GM18502 (cell line): Measurements from ENCODE around the gene ASTN2.
A peak's percentile ranks its signal among the peaks of the same experiment; 100 is the strongest.
"Not testable (repeated sequence)": the region's sequence is repeated elsewhere in the genome, so short reads cannot be mapped to it uniquely, and the experiment has no call there.

Experiments
- ATAC-seq: cut with Tn5 transposase; IDR thresholded peaks from one replicate; pipeline ENCODE4 v1.9.1; 2021; ENCODE audit warnings: mild to moderate bottlenecking; ENCODE audit not compliant: unreplicated experiment, poor library complexity

The ASTN2 gene

GRCh38 chr9:117091529-117091928 lies 323.3 kb downstream of the ASTN2 start:
- ATAC-seq: no peak

GRCh38 chr9:117088786-117089185 lies 326.1 kb downstream of the ASTN2 start:
- no peak for ATAC-seq

- no peak for ATAC-seq
Observed at GRCh38 chr9:117088140-117088539, 326.7 kb downstream of the ASTN2 start.

GRCh38 chr9:117084221-117084620 lies 330.6 kb downstream of the ASTN2 start:
- ATAC-seq: no peak

- ATAC-seq: no peak
Observed at GRCh38 chr9:117083559-117083958, 331.3 kb downstream of the ASTN2 start.

- no peak for ATAC-seq
Observed at GRCh38 chr9:117081641-117082317, 333.1 kb downstream of the ASTN2 start.

- ATAC-seq: no peak
Observed at GRCh38 chr9:117080765-117081390, 334.0 kb downstream of the ASTN2 start.

GRCh38 chr9:117076571-117077290 lies 338.1 kb downstream of the ASTN2 start:
- ATAC-seq: no peak

- no peak for ATAC-seq
Observed at GRCh38 chr9:117075636-117076035, 339.2 kb downstream of the ASTN2 start.

GRCh38 chr9:117074784-117075520 lies 339.9 kb downstream of the ASTN2 start:
- no peak for ATAC-seq

- ATAC-seq: no peak
Observed at GRCh38 chr9:117074342-117074662, 340.6 kb downstream of the ASTN2 start.

- peak; percentile 69 for ATAC-seq
Observed at GRCh38 chr9:117073539-117074341, 341.1 kb downstream of the ASTN2 start.

GRCh38 chr9:117073071-117073470 lies 341.8 kb downstream of the ASTN2 start:
- no peak for ATAC-seq

- no peak for ATAC-seq
Observed at GRCh38 chr9:117072216-117072615, 342.6 kb downstream of the ASTN2 start.

- ATAC-seq: not testable (repeated sequence)
Observed at GRCh38 chr9:117071673-117072207, 343.1 kb downstream of the ASTN2 start.

GRCh38 chr9:117063721-117064471 lies 351.0 kb downstream of the ASTN2 start:
- no peak for ATAC-seq

GRCh38 chr9:117060963-117061362 lies 353.9 kb downstream of the ASTN2 start:
- no peak for ATAC-seq

- ATAC-seq: no peak
Observed at GRCh38 chr9:117050007-117050406, 364.9 kb downstream of the ASTN2 start.

GRCh38 chr9:117046666-117047327 lies 368.1 kb downstream of the ASTN2 start:
- ATAC-seq: peak; percentile 93
